Aorta (tissue), 5 donors: ENCODE measurements around the gene DNAAF6. TPM values are rescaled to one million over a fixed set of nuclear protein-coding genes. Genes with fewer than 3 reads are reported as not detected.

Experiments
- ATAC-seq: fragments of 200-7000 bp; cut with Tn5 transposase; one replicate; pipeline ENCODE4 v1.9.1; 2022; ENCODE audit warnings: moderate library complexity; ENCODE audit not compliant: low FRiP score
- DNase-seq, 2 donors: peaks; one replicate each; pipeline ENCODE4 v3.0.0-alpha.2; 2020
- H3K27ac ChIP-seq, 2 donors: one replicate each; pipeline ENCODE4 v1.5.1; 2013; ENCODE audit warnings: low read length in 2 of 2, mild to moderate bottlenecking in 2 of 2, moderate library complexity in 2 of 2, control low read depth in 1 of 2, inconsistent platforms in 1 of 2, low read depth in 1 of 2
- H3K27me3 ChIP-seq, 2 donors: one replicate each; pipeline ENCODE4 v1.6.1; 2013; ENCODE audit warnings: control low read depth in 1 of 2, low read length in 1 of 2, mild to moderate bottlenecking in 1 of 2, moderate library complexity in 1 of 2; ENCODE audit not compliant: insufficient read depth in 2 of 2, control insufficient read depth in 1 of 2
- H3K36me3 ChIP-seq, 2 donors: one replicate each; pipeline ENCODE4 v1.6.1; 2013; ENCODE audit warnings: control low read depth in 1 of 2, low read length in 1 of 2, mild to moderate bottlenecking in 1 of 2; ENCODE audit not compliant: insufficient read depth in 2 of 2, control insufficient read depth in 1 of 2
- H3K4me1 ChIP-seq, 2 donors: one replicate each; pipeline ENCODE4 v1.6.1; 2013; ENCODE audit warnings: low read length in 2 of 2, control low read depth in 1 of 2, mild to moderate bottlenecking in 1 of 2, moderate library complexity in 1 of 2; ENCODE audit not compliant: insufficient read depth in 2 of 2, control insufficient read depth in 1 of 2
- H3K4me3 ChIP-seq, 2 donors: one replicate each; pipeline ENCODE4 v1.5.1; 2013; ENCODE audit warnings: low read length in 2 of 2, control low read depth in 1 of 2, mild to moderate bottlenecking in 1 of 2
- H3K9me3 ChIP-seq: one replicate; pipeline ENCODE4 v1.6.1; 2013; ENCODE audit warnings: mild to moderate bottlenecking, low read length; ENCODE audit not compliant: control insufficient read depth
- WGBS, 2 donors: extraction: QIAGEN DNeasy Blood & Tissue Kit; methylation state at CpG; one replicate each; pipeline ENCODE4 v1.1.7; 2013; 5-methylcytosine and 5-hydroxymethylcytosine counted together
- intact Hi-C, 2 donors: fragments of 100-400 bp; cut with DNase I; formaldehyde crosslinking; loops; one replicate each; pipeline versions ENCODE4 v1.14.2 to v1.15.0; 2022
- polyA plus RNA-seq, 2 donors: library from polyadenylated mRNA; stranded (reverse); fragments of 200-250 nt; gene quantifications; one replicate each; pipeline ENCODE4 v1.2.3, GENCODE V29; 2013
- total RNA-seq, 2 donors: library from RNA; stranded (reverse); fragmentation: NEBNext Ultra II Directional; extraction: Animal tissue kit (Norgen Biotek cat#: 25700); gene quantifications; one replicate each; pipeline ENCODE4 v1.2.1, GENCODE V29; 2021
- donor health status: healthy with polysubstance abuse.
- donor health status: Bipolar disorder and iron deficiency.
- donor health status: DM: no; HTN: no; CAD: no.
- donor health status: DM: no; HTN: no; CAD: no.
- donor health status: DM: yes; HTN: yes; CAD: no.

Gene DNAAF6
- total and polyA plus RNA-seq, 4 donors = not detected

DNA sequence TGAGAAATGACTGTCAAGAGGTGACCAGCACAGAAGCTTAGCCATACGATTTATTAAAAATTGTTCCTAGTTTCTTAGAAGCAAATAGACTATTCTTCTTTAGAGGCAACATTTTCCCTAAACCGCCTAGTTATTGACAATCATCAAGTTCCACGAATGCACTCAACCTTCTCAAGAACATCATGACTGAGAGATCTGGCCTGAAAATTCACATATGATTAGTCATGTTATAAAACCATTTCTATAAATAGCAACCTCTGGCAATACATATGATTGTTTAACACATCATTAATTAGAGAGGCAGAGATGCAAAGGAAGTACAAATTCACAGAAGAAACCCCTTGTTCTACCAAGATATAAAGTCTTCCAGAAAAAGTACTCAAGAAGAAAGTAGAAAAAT lies 6.9 kb upstream of the DNAAF6 start:
- WGBS, 2 donors = 58 to 77% methylated on average over 3 of the region's 3 CpGs
- intact Hi-C loops = no loop called here

DNA sequence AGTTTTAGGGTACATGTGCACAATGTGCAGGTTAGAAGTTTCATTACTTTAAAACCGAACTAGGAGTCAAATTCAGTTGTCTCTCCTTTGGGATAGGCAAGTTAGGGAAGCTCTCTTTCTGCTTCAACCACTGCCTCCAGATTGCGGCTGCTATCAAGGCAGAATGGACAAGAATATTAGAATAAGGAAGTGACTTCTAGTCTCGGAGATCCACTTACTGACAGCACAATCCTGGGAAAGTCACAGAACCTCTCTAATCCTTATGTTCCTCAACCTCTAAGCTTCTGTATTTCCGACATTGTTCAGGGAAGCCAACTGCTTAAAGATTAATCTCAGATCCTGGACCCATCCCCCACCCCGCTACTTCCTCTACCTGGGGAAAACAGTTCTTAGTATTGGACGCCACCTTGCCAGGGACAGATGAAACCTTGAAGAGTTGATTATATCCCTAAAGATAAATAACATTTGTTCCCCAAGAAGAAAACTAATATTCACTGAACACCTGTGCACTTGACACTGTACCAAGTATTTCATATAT lies 2.3 kb upstream of the DNAAF6 start:
- no peaks in the 10 kb centered on the region for H3K27me3 ChIP-seq
- 74 to 80% methylated on average over 6 of the region's 6 CpGs for WGBS, 2 donors
- no peaks in the 10 kb centered on the region for H3K9me3 ChIP-seq
- H3K4me1 ChIP-seq = no peaks in the 10 kb centered on the region
- DNase-seq (no peak), ATAC-seq (no peak)
- H3K4me3 ChIP-seq = no peak overlapping the region
- no peak overlapping the region for H3K27ac ChIP-seq
- H3K36me3 ChIP-seq = no peaks in the 10 kb centered on the region
- intact Hi-C loops = no loop called here

More for the DNA sequence above, 6.9 kb upstream of the DNAAF6 start:
- no peaks in the 10 kb centered on the region for H3K4me1 ChIP-seq
- ATAC-seq (no peak), DNase-seq (no peak)
- H3K4me3 ChIP-seq = no peak overlapping the region
- no peak overlapping the region for H3K27ac ChIP-seq
- no peaks in the 10 kb centered on the region for H3K9me3 ChIP-seq
- H3K36me3 ChIP-seq = no peaks in the 10 kb centered on the region
- H3K27me3 ChIP-seq = no peaks in the 10 kb centered on the region

DNA sequence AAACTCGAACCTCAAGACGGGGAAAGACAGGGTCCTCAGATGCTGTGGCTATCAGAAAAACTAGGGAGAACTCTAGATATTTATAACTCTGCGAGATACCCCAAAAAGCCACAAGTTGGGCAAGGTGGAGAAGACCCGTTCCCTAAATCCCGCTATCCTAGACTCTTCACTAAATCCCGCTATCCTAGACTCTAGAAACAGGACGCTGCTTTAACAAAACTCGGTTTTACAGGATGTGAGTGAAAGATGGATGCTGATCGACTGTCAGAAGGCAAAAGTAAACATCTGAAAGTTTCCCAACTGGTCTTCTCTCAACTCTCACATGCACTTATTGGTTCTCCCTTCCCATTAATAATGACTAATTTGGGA lies 270 bp downstream of the DNAAF6 start:
- no peak for DNase-seq
- Histone ChIP-seq H3K27me3 (no peaks in the 10 kb centered on the region), H3K4me3 (peak overlapping the region in 1 of 2 donors; percentile 9), H3K4me1 (no peaks in the 10 kb centered on the region), H3K9me3 (no peaks in the 10 kb centered on the region), H3K27ac (no peak overlapping the region), H3K36me3 (no peaks in the 10 kb centered on the region)
- intact Hi-C loops = no loop called here
- ATAC-seq = no peak
- 45 to 52% methylated on average over 9 of the region's 9 CpGs for WGBS, 2 donors

DNA sequence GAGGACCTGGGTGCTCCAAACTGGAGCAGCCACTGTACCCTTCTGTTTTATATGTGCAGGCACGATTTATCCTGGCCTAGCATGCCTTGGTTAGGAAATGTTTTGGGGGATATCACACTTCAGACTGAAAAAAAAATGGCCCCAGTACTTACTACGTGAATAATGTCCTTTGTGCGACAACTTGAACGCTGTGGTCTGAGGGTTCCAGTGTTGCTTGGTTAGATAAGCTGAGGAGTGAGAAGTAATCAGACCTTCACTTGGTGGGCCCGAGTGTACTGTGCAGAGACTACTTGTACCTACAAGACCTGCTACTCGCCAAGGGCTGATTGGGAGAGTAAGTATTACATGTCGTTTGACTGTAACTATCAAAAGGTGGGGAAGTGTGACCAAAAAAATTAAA lies 678 bp downstream of the DNAAF6 start:
- H3K9me3 ChIP-seq = no peaks in the 10 kb centered on the region
- no peak overlapping the region for H3K4me3 ChIP-seq
- H3K4me1 ChIP-seq = no peaks in the 10 kb centered on the region
- intact Hi-C loops = no loop called here
- H3K27me3 ChIP-seq = no peaks in the 10 kb centered on the region
- WGBS, 2 donors = 81 to 92% methylated on average over 7 of the region's 7 CpGs
- DNase-seq (no peak), ATAC-seq (no peak)
- H3K27ac ChIP-seq = no peak overlapping the region
- no peaks in the 10 kb centered on the region for H3K36me3 ChIP-seq

DNA sequence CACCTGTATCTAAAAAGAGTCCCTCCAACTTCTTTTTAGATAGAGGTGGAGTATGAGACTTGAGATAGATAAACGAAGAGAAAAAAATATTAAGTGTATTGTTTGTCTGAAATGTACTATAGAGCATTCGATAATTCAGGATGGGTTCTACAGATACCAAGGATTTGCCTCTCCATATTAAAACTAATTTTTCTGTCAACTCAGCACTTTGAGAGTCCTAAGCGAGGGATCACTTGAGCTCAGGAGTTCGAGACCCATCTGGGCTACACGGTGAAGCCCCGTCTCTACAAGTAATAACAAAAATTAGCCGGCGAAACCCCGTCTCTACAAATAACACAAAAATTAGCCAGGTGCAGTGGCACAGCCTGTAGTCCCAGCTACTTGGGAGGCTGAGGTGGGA lies 1.5 kb downstream of the DNAAF6 start:
- no peaks in the 10 kb centered on the region for H3K27me3 ChIP-seq
- H3K36me3 ChIP-seq = no peaks in the 10 kb centered on the region
- H3K9me3 ChIP-seq = no peaks in the 10 kb centered on the region
- H3K27ac ChIP-seq = no peak overlapping the region
- 92 to 96% methylated on average over 9 of the region's 9 CpGs for WGBS, 2 donors
- H3K4me3 ChIP-seq = no peak overlapping the region
- H3K4me1 ChIP-seq = no peaks in the 10 kb centered on the region
- no peak for DNase-seq
- ATAC-seq = no peak
- intact Hi-C loops = no loop called here

DNA sequence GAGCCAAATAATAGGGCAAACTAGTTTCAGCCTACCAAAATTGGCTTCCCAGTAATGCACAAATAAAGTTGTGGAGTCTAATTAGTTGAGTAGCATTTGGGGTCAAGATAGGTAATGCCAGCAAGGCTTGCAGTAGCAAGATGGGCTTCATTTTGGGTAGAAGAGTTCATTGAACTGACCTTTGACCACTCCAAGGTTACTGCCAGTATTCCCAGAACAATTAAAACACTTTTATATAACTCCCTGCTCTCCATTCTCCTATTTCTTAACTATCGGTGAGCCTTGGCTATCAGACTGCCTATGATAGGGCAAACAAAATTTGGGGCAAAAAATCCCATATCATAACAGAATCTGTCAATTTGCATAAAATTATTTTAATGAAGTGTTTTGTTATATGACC lies 7.1 kb downstream of the DNAAF6 start:
- WGBS, 2 donors = 88 to 93% methylated on average over 1 of the region's 1 CpG
- ATAC-seq (no peak), DNase-seq (no peak)
- no peaks in the 10 kb centered on the region for H3K27me3 ChIP-seq
- H3K36me3 ChIP-seq = no peaks in the 10 kb centered on the region
- no peak overlapping the region for H3K27ac ChIP-seq
- H3K4me1 ChIP-seq = no peaks in the 10 kb centered on the region
- no peak overlapping the region for H3K4me3 ChIP-seq
- intact Hi-C loops = no loop called here
- H3K9me3 ChIP-seq = no peaks in the 10 kb centered on the region

DNA sequence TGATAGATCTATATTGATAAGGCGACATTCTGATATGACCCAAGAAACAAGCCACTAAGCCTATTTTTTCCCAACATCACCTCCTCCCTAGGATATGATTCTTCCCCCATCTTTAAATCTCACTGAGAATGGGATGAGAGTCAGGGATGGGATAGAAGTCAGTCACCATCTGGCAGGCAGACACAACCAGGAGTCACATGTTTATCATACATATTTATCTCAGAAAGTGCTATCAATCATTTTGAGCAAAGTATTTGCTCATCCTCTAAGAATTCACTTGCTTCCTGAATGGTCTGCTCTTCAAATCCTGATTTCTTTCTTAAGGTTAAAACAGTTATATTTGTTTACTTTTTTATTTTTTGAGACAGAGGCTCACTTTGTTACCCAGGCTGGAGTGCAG lies 20.3 kb downstream of the DNAAF6 start:
- H3K27me3 ChIP-seq = no peaks in the 10 kb centered on the region
- intact Hi-C loops = no loop called here
- WGBS, 2 donors = 86 to 88% methylated on average over 1 of the region's 1 CpG
- H3K4me3 ChIP-seq = no peak overlapping the region
- H3K36me3 ChIP-seq = no peaks in the 10 kb centered on the region
- ATAC-seq (no peak), DNase-seq (no peak)
- no peaks in the 10 kb centered on the region for H3K9me3 ChIP-seq
- H3K27ac ChIP-seq = no peak overlapping the region
- H3K4me1 ChIP-seq = no peaks in the 10 kb centered on the region

DNA sequence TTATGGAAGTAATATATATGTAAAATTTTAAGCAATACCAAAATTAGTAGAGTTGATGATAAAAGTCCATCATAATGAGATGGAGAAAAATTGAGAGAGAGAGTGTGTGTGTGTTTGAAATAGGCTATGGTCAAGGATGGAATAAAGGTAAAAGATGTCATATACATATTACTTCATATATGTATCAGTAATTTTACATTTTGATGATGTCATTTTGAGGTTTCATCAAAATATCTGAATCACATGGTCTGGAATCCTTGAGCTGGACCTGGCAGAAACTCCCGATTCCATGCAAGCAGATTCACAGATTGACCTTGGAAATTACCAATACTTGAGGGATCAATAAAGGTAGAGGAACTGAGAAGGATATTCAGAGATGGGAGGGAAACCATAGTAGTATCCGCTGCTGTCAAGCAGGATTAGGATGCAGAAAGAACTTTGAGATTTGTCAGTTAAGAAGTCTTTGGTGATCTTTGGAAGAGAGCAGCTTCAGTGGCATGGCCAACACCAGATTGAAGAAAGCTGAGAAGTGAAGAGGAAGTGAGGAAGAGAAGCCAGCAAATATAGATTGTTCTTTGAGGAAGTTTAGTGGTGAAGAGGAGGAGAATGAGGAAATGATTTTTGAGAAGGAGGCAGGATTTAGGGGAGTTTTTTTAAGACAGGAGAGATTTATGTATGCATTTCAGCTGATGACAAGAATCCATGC lies 21.5 kb downstream of the DNAAF6 start:
- no peaks in the 10 kb centered on the region for H3K4me1 ChIP-seq
- DNase-seq = no peak
- WGBS, 2 donors = 74 to 94% methylated on average over 2 of the region's 2 CpGs
- no peak overlapping the region for H3K27ac ChIP-seq
- ATAC-seq = no peak
- H3K4me3 ChIP-seq = no peak overlapping the region
- no peaks in the 10 kb centered on the region for H3K9me3 ChIP-seq
- intact Hi-C loops = no loop called here
- no peaks in the 10 kb centered on the region for H3K36me3 ChIP-seq
- no peaks in the 10 kb centered on the region for H3K27me3 ChIP-seq

DNA sequence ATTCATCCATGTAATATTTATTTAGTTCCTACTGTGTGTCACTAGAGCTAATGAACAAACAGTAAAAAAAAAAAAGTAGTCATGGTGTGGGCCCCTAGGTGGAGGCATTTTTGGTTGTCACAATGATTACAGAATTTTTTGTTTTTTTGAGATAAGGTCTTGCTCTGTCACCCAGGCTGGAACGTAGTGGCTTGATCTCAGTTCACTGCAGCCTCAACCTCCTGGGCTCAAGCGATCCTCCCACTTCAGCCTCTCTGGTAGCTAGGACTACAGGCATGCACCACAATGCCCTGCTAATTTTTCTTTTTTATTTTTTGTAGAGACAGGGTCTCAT lies 22.0 kb downstream of the DNAAF6 start:
- no peak for DNase-seq
- intact Hi-C loops = no loop called here
- ATAC-seq = no peak
- Histone ChIP-seq H3K27me3 (no peaks in the 10 kb centered on the region), H3K27ac (no peak overlapping the region), H3K4me1 (no peaks in the 10 kb centered on the region), H3K4me3 (no peak overlapping the region), H3K9me3 (no peaks in the 10 kb centered on the region), H3K36me3 (no peaks in the 10 kb centered on the region)
- 66 to 74% methylated on average over 2 of the region's 2 CpGs for WGBS, 2 donors
